Left lung (tissue), 10 donors: ENCODE results near the gene SENP5. TPM values are rescaled to one million over a fixed set of nuclear protein-coding genes. Genes with fewer than 3 reads are reported as not detected.

Experiments used
- ATAC-seq: fragments of 200-7000 bp; cut with Tn5 transposase; one replicate; pipeline ENCODE4 v1.9.1; 2020; ENCODE audit warnings: moderate library complexity
- DNase-seq, 4 donors: peaks; one replicate each; pipeline ENCODE4 v3.0.0-alpha.2; 2013 to 2020
- H3K27ac ChIP-seq, 2 donors: fragments of 200-600 bp; sonication (generic) in 1 of 2; one replicate each; pipeline versions ENCODE4 v1.5.0 to v1.8.0; 2020 to 2021
- H3K27me3 ChIP-seq, 2 donors: fragments of 200-600 bp; sonication (generic) in 1 of 2; one replicate each; pipeline versions ENCODE4 v1.5.0 to v1.8.0; 2020 to 2021
- H3K36me3 ChIP-seq, 2 donors: fragments of 200-600 bp; sonication (generic) in 1 of 2; one replicate each; pipeline versions ENCODE4 v1.5.0 to v1.8.0; 2020 to 2021
- H3K4me1 ChIP-seq, 2 donors: fragments of 200-600 bp; one replicate each; pipeline ENCODE4 v1.8.0; 2021
- H3K4me3 ChIP-seq, 2 donors: fragments of 200-600 bp; sonication (generic) in 1 of 2; one replicate each; pipeline versions ENCODE4 v1.5.0 to v1.8.0; 2020 to 2021; ENCODE audit warnings: mild to moderate bottlenecking in 1 of 2
- H3K9me3 ChIP-seq, 2 donors: fragments of 200-600 bp; sonication (generic) in 1 of 2; one replicate each; pipeline versions ENCODE4 v1.5.0 to v1.8.0; 2020 to 2021
- CTCF ChIP-seq, 2 donors: fragments of 200-600 bp; sonication (generic) in 1 of 2; IDR thresholded peaks; one replicate each; pipeline versions ENCODE4 v1.5.0 to v1.8.0; 2021; ENCODE audit warnings: antibody characterized with exemption in 2 of 2
- intact Hi-C, 2 donors: fragments of 100-400 bp; cut with DNase I; formaldehyde crosslinking; loops; one replicate each; pipeline versions ENCODE4 v1.11.2 to v1.14.2; 2022
- polyA plus RNA-seq, 6 donors: library from polyadenylated mRNA; unstranded; fragments of 120-200 nt; gene quantifications; one replicate each; pipeline ENCODE4 v1.2.1, GENCODE V29; 2013; ENCODE audit not compliant: insufficient read length in 6 of 6
- total RNA-seq, 2 donors: library from RNA; stranded (reverse); fragmentation: NEBNext Ultra II Directional; extraction: Animal tissue kit (Norgen Biotek cat#: 25700); gene quantifications; one replicate each; pipeline ENCODE4 v1.2.1, GENCODE V29; 2021
- donor health status: DM: no; HTN: yes; CAD: no.
- donor health status: DM: no; HTN: no; CAD: no.

SENP5 gene
- total and polyA plus RNA-seq, 8 donors = 25.2 to 43.8 (median 30.0) TPM

- H3K27me3 ChIP-seq = no peaks in the 10 kb centered on the region
- ATAC-seq (no peak), DNase-seq (no peak)
- no peak for TF ChIP-seq CTCF (IDR thresholded peaks at IDR 0.05)
- H3K4me3 ChIP-seq = no peak overlapping the region
- H3K4me1 ChIP-seq = no peaks in the 10 kb centered on the region
- intact Hi-C loops = no loop called here
- H3K27ac ChIP-seq = no peak overlapping the region
- no peaks in the 10 kb centered on the region for H3K36me3 ChIP-seq
- H3K9me3 ChIP-seq = no peaks in the 10 kb centered on the region
Measured at GRCh38 chr3:196951371-196951770, 83.7 kb downstream of the SENP5 start.

DNA sequence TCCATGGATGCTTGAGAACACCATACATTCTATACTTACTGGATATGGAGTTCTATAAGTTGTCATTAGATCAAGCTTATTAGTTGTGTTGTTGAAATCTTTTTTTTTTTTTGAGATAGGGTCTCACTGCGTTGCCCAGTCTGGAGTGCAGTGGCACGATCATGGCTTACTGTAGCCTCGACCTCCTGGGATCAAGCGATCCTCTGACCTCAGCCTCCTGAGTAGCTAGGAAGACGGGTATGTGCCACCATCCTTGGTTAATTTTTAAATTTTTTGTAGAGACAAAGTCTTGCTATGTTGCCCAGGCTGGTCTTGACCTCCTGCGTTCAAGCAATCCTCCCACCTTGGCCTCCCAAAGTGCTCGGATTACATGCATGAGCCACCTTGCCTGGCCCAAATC, 87.1 kb downstream of the SENP5 start:
- intact Hi-C loops = no loop called here
- DNase-seq (no peak), ATAC-seq (no peak)
- Histone ChIP-seq H3K27ac (no peak overlapping the region), H3K4me3 (no peak overlapping the region), H3K36me3 (no peaks in the 10 kb centered on the region), H3K4me1 (no peaks in the 10 kb centered on the region), H3K9me3 (no peaks in the 10 kb centered on the region), H3K27me3 (no peaks in the 10 kb centered on the region)
- no peak for TF ChIP-seq CTCF (IDR thresholded peaks at IDR 0.05)

DNA sequence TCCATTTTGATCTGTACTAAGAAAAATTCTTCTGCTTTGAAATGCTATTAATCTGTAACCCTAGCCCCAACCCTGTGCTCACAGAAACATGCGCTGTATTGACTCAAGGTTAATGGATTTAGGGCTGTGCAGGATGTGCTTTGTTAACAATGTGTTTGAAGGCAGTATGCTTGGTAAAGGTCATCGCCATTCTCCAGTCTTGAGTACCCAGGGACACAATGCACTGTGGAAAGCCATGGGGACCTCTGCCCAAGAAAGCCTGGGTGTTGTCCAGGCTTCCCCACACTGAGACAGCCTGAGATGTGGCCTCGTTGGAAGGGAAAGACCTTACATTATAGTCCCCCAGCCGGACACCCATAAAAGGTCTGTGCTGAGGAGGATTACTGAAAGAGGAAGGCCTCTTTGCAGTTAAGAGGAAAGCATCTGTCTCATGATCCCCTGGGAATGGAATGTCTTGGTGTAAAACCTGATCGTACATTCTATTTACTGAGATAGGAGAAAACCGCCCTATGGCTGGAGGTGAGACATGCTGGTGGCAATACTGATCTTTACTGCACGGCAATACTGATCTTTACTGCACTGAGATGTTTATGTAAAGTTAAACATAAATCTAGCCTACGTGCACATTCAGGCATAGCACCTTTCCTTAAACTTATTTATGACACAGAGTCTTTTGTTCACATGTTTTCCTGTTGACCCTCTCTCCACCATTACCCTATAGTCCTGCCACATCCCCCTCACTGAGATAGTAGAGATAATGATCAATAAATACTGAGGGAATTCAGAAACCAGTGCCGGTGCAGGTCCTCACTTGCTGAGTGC, 94.6 kb downstream of the SENP5 start:
- H3K9me3 ChIP-seq = no peaks in the 10 kb centered on the region
- peaks cover 0 to 5% of the 10 kb centered on the region in 2 donors for H3K4me1 ChIP-seq
- no peak overlapping the region for H3K4me3 ChIP-seq
- H3K27ac ChIP-seq = no peak overlapping the region
- no peak for TF ChIP-seq CTCF (IDR thresholded peaks at IDR 0.05)
- no peaks in the 10 kb centered on the region for H3K27me3 ChIP-seq
- no peaks in the 10 kb centered on the region for H3K36me3 ChIP-seq
- ATAC-seq = no peak
- no peak for DNase-seq
- intact Hi-C loops = no loop called here

- TF ChIP-seq CTCF (IDR thresholded peaks at IDR 0.05) = no peak
- H3K27ac ChIP-seq = no peak overlapping the region
- H3K4me3 ChIP-seq = no peak overlapping the region
- no peak for DNase-seq
- no peaks in the 10 kb centered on the region for H3K27me3 ChIP-seq
- no peaks in the 10 kb centered on the region for H3K9me3 ChIP-seq
- no peaks in the 10 kb centered on the region for H3K36me3 ChIP-seq
- H3K4me1 ChIP-seq = peaks cover 6 to 13% of the 10 kb centered on the region in 2 donors
- no peak for ATAC-seq
- intact Hi-C loops = no loop called here
Measured at GRCh38 chr3:196962930-196963630, 95.4 kb downstream of the SENP5 start.

GRCh38 chr3:196963631-196963953, 95.9 kb downstream of the SENP5 start:
- H3K36me3 ChIP-seq = no peaks in the 10 kb centered on the region
- TF ChIP-seq CTCF (IDR thresholded peaks at IDR 0.05) = no peak
- H3K27ac ChIP-seq = no peak overlapping the region
- DNase-seq (no peak), ATAC-seq (no peak)
- no peak overlapping the region for H3K4me3 ChIP-seq
- peaks cover 7 to 16% of the 10 kb centered on the region in 2 donors for H3K4me1 ChIP-seq
- no peaks in the 10 kb centered on the region for H3K27me3 ChIP-seq
- intact Hi-C loops = no loop called here
- no peaks in the 10 kb centered on the region for H3K9me3 ChIP-seq
